NCI-H146 treated with DMSO at 0.1 percent for 48 hours (cell line): ENCODE data around the gene SPAG6.

Source experiments
- DNase-seq: peaks from one replicate; lab custom pipeline; 2025; ENCODE audit not compliant: unreplicated experiment; lab: John Stamatoyannopoulos, UW

Gene SPAG6

GRCh38 chr10:22458272-22459038, 113.2 kb downstream of the SPAG6 start:
- DNase-seq = no peak

- no peak for DNase-seq
These were observed 114.2 kb downstream of the SPAG6 start for GRCh38 chr10:22459496-22459895.

GRCh38 chr10:22460101-22460500, 114.8 kb downstream of the SPAG6 start:
- DNase-seq = no peak

GRCh38 chr10:22460531-22461403, 115.5 kb downstream of the SPAG6 start:
- no peak for DNase-seq

GRCh38 chr10:22461891-22462290, 116.6 kb downstream of the SPAG6 start:
- no peak for DNase-seq

GRCh38 chr10:22463255-22463654, 118.0 kb downstream of the SPAG6 start:
- DNase-seq = no peak

GRCh38 chr10:22464966-22465629, 119.8 kb downstream of the SPAG6 start:
- no peak for DNase-seq

GRCh38 chr10:22466763-22467334, 121.6 kb downstream of the SPAG6 start:
- DNase-seq = no peak
